HFFc6 (cell line): ENCODE measurements around the gene STXBP6. TPM values are rescaled to one million over a fixed set of nuclear protein-coding genes. Genes with fewer than 3 reads are reported as not detected.

Experiments used
- DNase-seq: peaks from one replicate; pipeline ENCODE4 v3.0.0-alpha.2; 2018
- H3K27ac Mint-ChIP-seq: 2 replicates; pipeline ENCODE4 v1.8.0; 2020; ENCODE audit warnings: mild to moderate bottlenecking, mixed read lengths
- H3K27me3 Mint-ChIP-seq: 2 replicates; pipeline ENCODE4 v1.8.0; 2021; ENCODE audit warnings: mild to moderate bottlenecking, moderate library complexity, mixed read lengths; ENCODE audit not compliant: insufficient read depth
- H3K36me3 Mint-ChIP-seq: 2 replicates; pipeline ENCODE4 v1.8.0; 2021; ENCODE audit warnings: low read depth, mixed read lengths
- H3K4me1 Mint-ChIP-seq: 2 replicates; pipeline ENCODE4 v1.8.0; 2020; ENCODE audit warnings: low read depth, mixed read lengths
- H3K4me3 Mint-ChIP-seq: 2 replicates; pipeline ENCODE4 v1.8.0; 2020; ENCODE audit warnings: mild to moderate bottlenecking, moderate library complexity, mixed read lengths
- H3K9me3 Mint-ChIP-seq: 2 replicates; pipeline ENCODE4 v1.8.0; 2020; ENCODE audit warnings: mild to moderate bottlenecking, mixed read lengths
- total RNA-seq, 6 experiments: library from RNA; stranded (reverse); fragmentation: NEBNext Ultra II Directional; extraction: Animal tissue kit (Norgen Biotek cat#: 25700); gene quantifications; 2 replicates in 1 of 6; 3 replicates in 5 of 6; pipeline ENCODE4 v1.2.3, GENCODE V29; 2021
- TF ChIP-seq, protein P1 (sequence below): fragments of 200-600 bp; sonication (generic); IDR thresholded peaks from 2 replicates; pipeline ENCODE4 v1.5.0; 2021; ENCODE audit warnings: antibody characterized with exemption, mild to moderate bottlenecking

Gene STXBP6
- total RNA-seq, 6 experiments from 2014 or later, result 15.4 to 17.5 (median 17.0) TPM

DNA sequence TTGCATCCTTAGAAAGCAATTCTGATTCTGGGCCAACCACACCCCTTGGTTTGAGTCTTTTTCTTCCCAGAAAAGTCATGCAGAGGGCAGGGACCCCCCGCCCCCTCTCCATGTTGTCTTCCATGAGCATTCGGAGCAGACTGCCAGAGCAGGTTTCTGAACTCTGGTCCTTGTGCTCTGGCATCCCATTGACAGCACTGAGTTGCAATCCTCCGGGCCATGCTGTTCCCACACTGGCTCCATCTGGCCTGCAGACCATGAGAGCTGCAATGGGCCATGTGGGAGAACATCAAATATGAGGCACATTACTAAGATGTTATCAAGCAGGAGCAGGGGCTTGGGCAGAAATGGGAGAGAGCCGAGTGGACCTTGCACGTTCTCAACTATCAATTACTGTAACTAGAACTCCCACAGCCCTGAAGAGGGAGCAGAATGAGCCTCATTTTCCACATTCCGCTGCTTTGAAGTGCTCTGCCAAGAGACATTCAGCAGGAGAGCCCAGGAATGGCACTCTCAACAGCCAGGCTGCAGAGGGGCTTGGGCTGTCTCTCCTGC is 157.4 kb downstream of the STXBP6 start:
- TF ChIP-seq, protein P1, sequence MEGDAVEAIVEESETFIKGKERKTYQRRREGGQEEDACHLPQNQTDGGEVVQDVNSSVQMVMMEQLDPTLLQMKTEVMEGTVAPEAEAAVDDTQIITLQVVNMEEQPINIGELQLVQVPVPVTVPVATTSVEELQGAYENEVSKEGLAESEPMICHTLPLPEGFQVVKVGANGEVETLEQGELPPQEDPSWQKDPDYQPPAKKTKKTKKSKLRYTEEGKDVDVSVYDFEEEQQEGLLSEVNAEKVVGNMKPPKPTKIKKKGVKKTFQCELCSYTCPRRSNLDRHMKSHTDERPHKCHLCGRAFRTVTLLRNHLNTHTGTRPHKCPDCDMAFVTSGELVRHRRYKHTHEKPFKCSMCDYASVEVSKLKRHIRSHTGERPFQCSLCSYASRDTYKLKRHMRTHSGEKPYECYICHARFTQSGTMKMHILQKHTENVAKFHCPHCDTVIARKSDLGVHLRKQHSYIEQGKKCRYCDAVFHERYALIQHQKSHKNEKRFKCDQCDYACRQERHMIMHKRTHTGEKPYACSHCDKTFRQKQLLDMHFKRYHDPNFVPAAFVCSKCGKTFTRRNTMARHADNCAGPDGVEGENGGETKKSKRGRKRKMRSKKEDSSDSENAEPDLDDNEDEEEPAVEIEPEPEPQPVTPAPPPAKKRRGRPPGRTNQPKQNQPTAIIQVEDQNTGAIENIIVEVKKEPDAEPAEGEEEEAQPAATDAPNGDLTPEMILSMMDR, result no peak
- H3K27ac Mint-ChIP-seq, result no peak overlapping the region
- no peak for DNase-seq
- 0 out of 2 replicates have a peak, but pooled peaks cover 3% of the 10 kb centered on the region for H3K27me3 Mint-ChIP-seq
- peaks cover 35% of the 10 kb centered on the region for H3K4me1 Mint-ChIP-seq
- H3K36me3 Mint-ChIP-seq, result peaks cover 14% of the 10 kb centered on the region
- H3K9me3 Mint-ChIP-seq, result peaks cover 14% of the 10 kb centered on the region; the same call in 1 of the 2 replicates
- H3K4me3 Mint-ChIP-seq, result no peak overlapping the region

DNA sequence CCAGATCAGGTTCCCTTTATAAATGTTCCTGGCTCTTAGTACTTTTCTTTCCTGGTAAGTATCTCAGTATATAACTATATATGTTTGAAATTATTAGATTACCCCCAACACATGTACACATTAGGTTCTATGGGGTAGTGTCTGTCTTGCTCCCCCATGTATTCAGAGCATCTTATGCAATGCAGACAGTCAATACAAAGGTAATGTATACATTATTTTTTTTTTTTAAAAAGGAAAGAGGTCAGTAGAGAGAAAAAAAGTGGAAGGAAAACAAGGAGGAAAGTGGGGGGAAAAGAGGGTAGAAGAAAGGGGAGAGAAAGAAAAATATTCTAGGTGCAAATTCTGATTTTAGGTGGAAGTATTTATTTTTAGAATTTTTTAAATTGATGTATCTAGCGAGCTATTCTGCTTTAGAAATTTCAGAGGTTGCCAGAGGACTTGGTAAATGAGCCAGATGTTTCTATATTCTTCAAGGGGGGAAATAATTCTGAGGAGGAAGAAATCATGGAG is 157.9 kb downstream of the STXBP6 start:
- Mint-ChIP-seq H3K36me3 (peaks cover 14% of the 10 kb centered on the region), H3K4me3 (no peak overlapping the region), H3K9me3 (peaks cover 14% of the 10 kb centered on the region; the same call in 1 of the 2 replicates), H3K27ac (no peak overlapping the region), H3K4me1 (peaks cover 35% of the 10 kb centered on the region), H3K27me3 (0 out of 2 replicates have a peak, but pooled peaks cover 3% of the 10 kb centered on the region)
- TF ChIP-seq, protein P1, result no peak
- no peak for DNase-seq

DNA sequence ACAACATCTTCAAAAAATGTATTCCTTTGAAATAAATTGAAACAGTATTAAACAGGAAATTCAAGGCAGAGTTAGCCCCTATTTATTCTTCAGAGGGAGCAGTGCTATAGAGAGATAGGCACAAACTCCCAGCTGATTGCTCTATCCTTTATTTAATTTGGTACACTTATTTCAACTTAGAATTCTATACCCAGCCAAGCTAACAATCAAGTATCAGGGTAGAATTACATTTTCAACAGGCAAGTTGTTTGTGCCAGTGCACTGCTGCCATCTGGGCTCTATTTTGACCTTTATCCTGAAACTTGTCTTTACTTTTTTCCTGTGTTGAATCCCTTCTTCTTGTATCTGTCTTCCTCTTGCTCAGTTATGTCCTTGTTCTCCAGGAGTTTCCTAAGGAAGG is 159.2 kb downstream of the STXBP6 start:
- peaks cover 14% of the 10 kb centered on the region for H3K36me3 Mint-ChIP-seq
- H3K9me3 Mint-ChIP-seq, result peaks cover 14% of the 10 kb centered on the region; the same call in 1 of the 2 replicates
- peaks cover 34% of the 10 kb centered on the region for H3K4me1 Mint-ChIP-seq
- H3K27me3 Mint-ChIP-seq, result 0 out of 2 replicates have a peak, but pooled peaks cover 3% of the 10 kb centered on the region
- no peak overlapping the region for H3K27ac Mint-ChIP-seq
- no peak for DNase-seq
- TF ChIP-seq, protein P1, result no peak
- H3K4me3 Mint-ChIP-seq, result no peak overlapping the region

DNA sequence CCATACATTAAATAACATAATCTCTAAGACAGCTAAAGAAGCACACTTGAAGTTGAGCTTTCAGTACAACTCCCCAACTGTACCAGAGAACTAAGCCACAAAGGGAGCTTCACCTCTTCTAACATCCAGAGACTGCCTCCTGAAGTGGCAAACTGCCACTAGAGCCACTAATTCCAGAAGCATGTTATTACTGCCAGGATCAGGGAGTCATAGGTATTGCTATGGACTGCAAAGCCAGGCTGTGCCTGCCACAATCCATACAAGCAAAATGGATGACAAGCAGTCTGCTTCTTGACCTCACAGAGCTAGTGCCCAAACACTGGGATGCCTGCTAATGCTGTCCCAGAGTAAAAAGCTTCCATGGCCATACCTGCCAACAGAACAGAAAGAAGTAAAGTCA is 160.1 kb downstream of the STXBP6 start:
- peak; percentile 72 for DNase-seq
- Mint-ChIP-seq H3K27me3 (no peaks in the 10 kb centered on the region), H3K4me1 (peaks cover 25% of the 10 kb centered on the region), H3K36me3 (peaks cover 14% of the 10 kb centered on the region), H3K4me3 (no peak overlapping the region), H3K9me3 (peaks cover 14% of the 10 kb centered on the region; the same call in 1 of the 2 replicates), H3K27ac (no peak overlapping the region)
- TF ChIP-seq, protein P1, result no peak

DNA sequence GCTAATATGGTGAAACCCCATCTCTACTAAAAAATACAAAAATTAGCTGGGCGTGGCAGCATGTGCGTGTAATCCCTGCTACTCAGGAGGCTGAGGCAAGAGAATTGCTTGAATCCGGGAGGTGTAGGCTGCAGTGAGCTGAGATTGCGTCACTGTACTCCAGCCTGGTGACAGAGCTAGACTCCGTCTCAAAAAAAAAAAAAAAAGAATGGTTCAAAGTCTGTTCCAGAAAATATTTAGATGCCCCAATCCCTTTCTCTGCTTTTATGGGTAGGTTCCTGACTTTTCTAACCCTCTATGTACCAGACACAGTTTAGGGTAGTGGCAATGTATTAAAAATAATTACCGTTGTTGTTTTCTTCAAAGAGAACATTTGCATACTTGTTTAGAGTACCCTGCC is 161.4 kb downstream of the STXBP6 start:
- TF ChIP-seq, protein P1, result no peak
- Mint-ChIP-seq H3K27me3 (no peaks in the 10 kb centered on the region), H3K4me3 (no peak overlapping the region), H3K27ac (no peak overlapping the region), H3K4me1 (peaks cover 25% of the 10 kb centered on the region), H3K36me3 (peaks cover 14% of the 10 kb centered on the region), H3K9me3 (peaks cover 14% of the 10 kb centered on the region; the same call in 1 of the 2 replicates)
- DNase-seq, result no peak
